Measurements from ENCODE around the gene ETS2. TPM values are rescaled to one million over a fixed set of nuclear protein-coding genes. Genes with fewer than 3 reads are reported as not detected.

Gene ETS2
- total RNA-seq, 1 experiment from 2014 or later = 127 TPM

- POLR2A ChIA-PET (ENCODE audit: unreplicated experiment) = interaction anchor here (0.5 kb wide), 1 partner anchor 47 kb away, joined by 5 read pairs; the partner anchor contains the start of gene ETS2
- DNase-seq = peak; percentile 60
- Histone ChIP-seq H3K4me2 (ENCODE audit: low read length) (peak overlapping the region; percentile 25; the same call in 1 of the 2 replicates), H3K4me1 (ENCODE audit: insufficient read depth, low read length) (peaks cover 40% of the 10 kb centered on the region), H3F3A (ENCODE audit: low read length, unreplicated experiment) (no peaks in the 10 kb centered on the region), H3K9me2 (replicated peaks; ENCODE audit: low read length) (no peaks in the 10 kb centered on the region), H3K79me2 (ENCODE audit: low read length) (no peaks in the 10 kb centered on the region), H3K9ac (ENCODE audit: low read length) (no peak overlapping the region; the same call in 1 of the 2 replicates), H3K27ac (ENCODE audit: low read length) (no peak overlapping the region), H3K9me3 (ENCODE audit: low read length) (no peaks in the 10 kb centered on the region), H4K20me1 (ENCODE audit: low read length) (no peaks in the 10 kb centered on the region), H3K36me3 (ENCODE audit: low read depth, low read length) (no peaks in the 10 kb centered on the region), H2AFZ (ENCODE audit: low read length) (no peak overlapping the region), H3K27me3 (ENCODE audit: low read length) (no peaks in the 10 kb centered on the region), H3K4me3 (ENCODE audit: low read length) (no peak overlapping the region)
- intact Hi-C loops (cut with micrococcal nuclease) = no loop called here
- ATAC-seq = peak; percentile 38
- CTCF ChIA-PET = no interaction called here
- no TSS peak for BruUV-seq (replicated peaks)
- TF ChIP-seq CTCF (conservative IDR thresholded peaks at IDR 0.05; ENCODE audit: low read depth, low read length) (no peak), EZH2phosphoT487 (IDR thresholded peaks at IDR 0.05; ENCODE audit: borderline replicate concordance, low read length) (no peak), EZH2 (IDR thresholded peaks at IDR 0.05; ENCODE audit: low read length, unreplicated experiment) (no peak)
Observed at GRCh38 chr21:38852278-38852677, 46.5 kb downstream of the ETS2 start.

GRCh38 chr21:38852708-38853107, 47.0 kb downstream of the ETS2 start:
- Histone ChIP-seq H2AFZ (ENCODE audit: low read length) (no peak overlapping the region), H3K9me2 (replicated peaks; ENCODE audit: low read length) (no peaks in the 10 kb centered on the region), H3F3A (ENCODE audit: low read length, unreplicated experiment) (no peaks in the 10 kb centered on the region), H3K4me1 (ENCODE audit: insufficient read depth, low read length) (peaks cover 35% of the 10 kb centered on the region), H3K27me3 (ENCODE audit: low read length) (no peaks in the 10 kb centered on the region), H3K4me2 (ENCODE audit: low read length) (peak overlapping the region; percentile 25; the same call in 1 of the 2 replicates), H4K20me1 (ENCODE audit: low read length) (no peaks in the 10 kb centered on the region), H3K36me3 (ENCODE audit: low read depth, low read length) (no peaks in the 10 kb centered on the region), H3K9ac (ENCODE audit: low read length) (no peak overlapping the region; the same call in 1 of the 2 replicates), H3K4me3 (ENCODE audit: low read length) (no peak overlapping the region), H3K79me2 (ENCODE audit: low read length) (no peaks in the 10 kb centered on the region), H3K9me3 (ENCODE audit: low read length) (no peaks in the 10 kb centered on the region), H3K27ac (ENCODE audit: low read length) (peak overlapping the region; percentile 6)
- ATAC-seq (no peak), DNase-seq (no peak)
- no TSS peak for BruUV-seq (replicated peaks)
- POLR2A ChIA-PET (ENCODE audit: unreplicated experiment) = no interaction called here
- TF ChIP-seq EZH2phosphoT487 (IDR thresholded peaks at IDR 0.05; ENCODE audit: borderline replicate concordance, low read length) (no peak), CTCF (conservative IDR thresholded peaks at IDR 0.05; ENCODE audit: low read depth, low read length) (no peak), EZH2 (IDR thresholded peaks at IDR 0.05; ENCODE audit: low read length, unreplicated experiment) (no peak)
- CTCF ChIA-PET = interaction anchor here (0.5 to 1.3 kb wide), 2 partner anchors 13 to 478 kb away, joined by 3 read pairs; no protein-coding TSS in a partner anchor
- intact Hi-C loops (cut with micrococcal nuclease) = no loop called here

- intact Hi-C loops (cut with micrococcal nuclease) = no loop called here
Observed at GRCh38 chr21:38853421-38853919, 47.7 kb downstream of the ETS2 start.

More at GRCh38 chr21:38853421-38853919, 47.7 kb downstream of the ETS2 start:
- Histone ChIP-seq H2AFZ (ENCODE audit: low read length) (no peak overlapping the region), H3K4me2 (ENCODE audit: low read length) (peak overlapping the region; percentile 3; the same call in 1 of the 2 replicates), H3K4me1 (ENCODE audit: insufficient read depth, low read length) (peaks cover 31% of the 10 kb centered on the region), H3F3A (ENCODE audit: low read length, unreplicated experiment) (no peaks in the 10 kb centered on the region), H3K9ac (ENCODE audit: low read length) (no peak overlapping the region), H3K79me2 (ENCODE audit: low read length) (no peaks in the 10 kb centered on the region), H3K27ac (ENCODE audit: low read length) (peak overlapping the region; percentile 47), H3K9me2 (replicated peaks; ENCODE audit: low read length) (no peaks in the 10 kb centered on the region), H3K36me3 (ENCODE audit: low read depth, low read length) (no peaks in the 10 kb centered on the region), H3K4me3 (ENCODE audit: low read length) (no peak overlapping the region), H4K20me1 (ENCODE audit: low read length) (no peaks in the 10 kb centered on the region), H3K27me3 (ENCODE audit: low read length) (no peaks in the 10 kb centered on the region), H3K9me3 (ENCODE audit: low read length) (no peaks in the 10 kb centered on the region)
- BruUV-seq (replicated peaks) = no TSS peak
- POLR2A ChIA-PET (ENCODE audit: unreplicated experiment) = no interaction called here
- TF ChIP-seq CTCF (conservative IDR thresholded peaks at IDR 0.05; ENCODE audit: low read depth, low read length) (no peak), EZH2phosphoT487 (IDR thresholded peaks at IDR 0.05; ENCODE audit: borderline replicate concordance, low read length) (peak; percentile 90)
- ATAC-seq = peak; percentile 98
- CTCF ChIA-PET = interaction anchor here (0.5 to 1.3 kb wide), 2 partner anchors 14 to 477 kb away, joined by 3 read pairs; no protein-coding TSS in a partner anchor
- peak; percentile 98 for DNase-seq
